Progenitor cell of endocrine pancreas (in vitro differentiated cells): ENCODE data around the gene PRADC1. TPM values are rescaled to one million over a fixed set of nuclear protein-coding genes. Genes with fewer than 3 reads are reported as not detected.
A peak's percentile ranks its signal among the peaks of the same experiment; 100 is the strongest.
"Not testable (repeated sequence)": the region's sequence is repeated elsewhere in the genome, so short reads cannot be mapped to it uniquely, and the experiment has no call there.

Experiments used
- DNase-seq: peaks from one replicate; pipeline ENCODE4 v3.0.0; 2021; ENCODE audit warnings: low spot score; ENCODE audit not compliant: unreplicated experiment
- H3K27ac Mint-ChIP-seq: 2 replicates; pipeline ENCODE4 v1.8.0; 2021; ENCODE audit warnings: mild to moderate bottlenecking, moderate library complexity, mixed read lengths
- H3K27me3 Mint-ChIP-seq: 2 replicates; pipeline ENCODE4 v1.8.0; 2021; ENCODE audit warnings: mixed read lengths
- H3K36me3 Mint-ChIP-seq: 2 replicates; pipeline ENCODE4 v1.8.0; 2022; ENCODE audit warnings: mixed read lengths; ENCODE audit not compliant: insufficient read depth
- H3K4me1 Mint-ChIP-seq: 2 replicates; pipeline ENCODE4 v1.8.0; 2021; ENCODE audit warnings: low read depth, mixed read lengths
- H3K4me3 Mint-ChIP-seq: 2 replicates; pipeline ENCODE4 v1.8.0; 2021; ENCODE audit warnings: low read depth, mild to moderate bottlenecking, moderate library complexity, mixed read lengths
- H3K9me3 Mint-ChIP-seq: 2 replicates; pipeline ENCODE4 v1.8.0; 2021; ENCODE audit warnings: low read depth, mixed read lengths
- CTCF ChIP-seq: fragments of 200-600 bp; sonication (generic); IDR thresholded peaks from one replicate; pipeline ENCODE4 v1.5.0; 2021; ENCODE audit warnings: antibody characterized with exemption, mild to moderate bottlenecking; ENCODE audit not compliant: unreplicated experiment
- total RNA-seq: library from RNA; stranded (reverse); gene quantifications from 2 replicates; pipeline ENCODE4 v1.2.1, GENCODE V29; 2021

The PRADC1 gene
- total RNA-seq, 1 donor from 2014 or later = 9.8 TPM

GRCh38 chr2:73208258-73208657 lies 24.8 kb downstream of the PRADC1 start:
- Mint-ChIP-seq H3K9me3 (no peaks in the 10 kb centered on the region), H3K27me3 (peaks cover 44% of the 10 kb centered on the region)

GRCh38 chr2:73205611-73206010 lies 27.4 kb downstream of the PRADC1 start:
- no peak for TF ChIP-seq CTCF
- H3K4me3 Mint-ChIP-seq = no peak overlapping the region
- DNase-seq = no peak
- peaks cover 56% of the 10 kb centered on the region for H3K27me3 Mint-ChIP-seq
- H3K27ac Mint-ChIP-seq = no peak overlapping the region
- no peaks in the 10 kb centered on the region for H3K36me3 Mint-ChIP-seq
- H3K9me3 Mint-ChIP-seq = no peaks in the 10 kb centered on the region
- peaks cover 1% of the 10 kb centered on the region for H3K4me1 Mint-ChIP-seq

More at GRCh38 chr2:73208258-73208657, 24.8 kb downstream of the PRADC1 start:
- H3K4me1 Mint-ChIP-seq = peaks cover 1% of the 10 kb centered on the region
- no peaks in the 10 kb centered on the region for H3K36me3 Mint-ChIP-seq
- TF ChIP-seq CTCF = no peak
- H3K4me3 Mint-ChIP-seq = no peak overlapping the region
- no peak for DNase-seq
- no peak overlapping the region for H3K27ac Mint-ChIP-seq

- no peak overlapping the region for H3K27ac Mint-ChIP-seq
- TF ChIP-seq CTCF = no peak
- no peak overlapping the region for H3K4me3 Mint-ChIP-seq
- peaks cover 5% of the 10 kb centered on the region for H3K4me1 Mint-ChIP-seq
- peaks cover 41% of the 10 kb centered on the region for H3K27me3 Mint-ChIP-seq
- H3K9me3 Mint-ChIP-seq = no peaks in the 10 kb centered on the region
- DNase-seq = no peak
- no peaks in the 10 kb centered on the region for H3K36me3 Mint-ChIP-seq
These were observed 29.9 kb downstream of the PRADC1 start for GRCh38 chr2:73203055-73203681.

- TF ChIP-seq CTCF = no peak
These were observed 30.6 kb downstream of the PRADC1 start, which contains the start of gene NOTO for GRCh38 chr2:73202156-73203054. Gene NOTO (plus strand): TSS chr2:73202574. CDS start chr2:73202667, 93 bp downstream.

GRCh38 chr2:73200281-73200680 lies 32.8 kb downstream of the PRADC1 start:
- peaks cover 37% of the 10 kb centered on the region for H3K27me3 Mint-ChIP-seq
- H3K27ac Mint-ChIP-seq, H3K4me1 Mint-ChIP-seq, H3K9me3 Mint-ChIP-seq, H3K4me3 Mint-ChIP-seq, H3K36me3 Mint-ChIP-seq, DNase-seq: not testable (repeated sequence)

More at GRCh38 chr2:73202156-73203054, 30.6 kb downstream of the PRADC1 start, which contains the start of gene NOTO:
- Mint-ChIP-seq H3K4me3 (peak within 1 kb of the TSS; percentile 29), H3K27me3 (peaks cover 38% of the 10 kb centered on the region), H3K36me3 (no peaks in the 10 kb centered on the region), H3K27ac (no peak within 1 kb of the TSS), H3K4me1 (peaks cover 5% of the 10 kb centered on the region), H3K9me3 (no peaks in the 10 kb centered on the region)
- DNase-seq = peak; percentile 24
